ENCODE results near the gene CTTN.

Gene CTTN

DNA sequence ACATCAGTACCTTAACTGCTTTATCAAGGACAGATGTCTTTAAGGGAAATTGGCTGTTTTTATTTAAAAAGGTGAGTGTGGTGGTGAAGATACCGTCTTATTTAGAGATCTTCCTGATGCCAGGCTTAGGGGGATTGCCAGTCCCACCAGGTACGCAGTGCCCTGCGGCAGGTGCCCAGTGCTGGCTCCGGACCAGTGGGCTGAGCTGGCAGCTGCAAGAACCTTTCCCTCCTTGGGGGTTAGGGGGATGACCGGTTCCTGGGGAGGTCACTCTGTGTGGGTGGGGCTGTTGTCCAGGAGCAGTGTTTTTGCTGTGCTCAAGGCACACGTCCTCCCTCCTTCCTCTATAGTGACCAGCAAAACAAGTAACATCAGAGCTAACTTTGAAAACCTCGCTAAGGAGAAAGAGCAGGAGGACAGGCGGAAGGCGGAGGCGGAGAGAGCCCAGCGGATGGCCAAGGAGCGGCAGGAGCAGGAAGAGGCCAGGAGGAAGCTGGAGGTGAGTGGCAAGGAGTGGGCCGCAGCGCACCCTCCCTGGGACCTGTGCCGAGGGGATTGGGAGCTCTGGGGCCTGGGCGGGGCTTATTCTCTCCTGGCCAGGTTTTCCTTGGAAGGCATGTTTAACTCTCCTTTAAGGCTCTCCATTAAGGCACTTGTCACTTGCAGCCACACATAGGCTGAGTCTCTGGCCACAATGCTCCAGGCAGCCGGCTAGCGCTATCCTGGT is 30.5 kb downstream of the CTTN start:
- no peak overlapping the region for H2AFZ ChIP-seq (ENCODE audit: low read length)
- H3K9me3 ChIP-seq (ENCODE audit: insufficient read depth, low read depth, low read length): no peaks in the 10 kb centered on the region
- no peaks in the 10 kb centered on the region for H3F3A ChIP-seq (ENCODE audit: low read depth)
- H3K36me3 ChIP-seq (ENCODE audit: insufficient read depth, low read length): no peaks in the 10 kb centered on the region
- no peaks in the 10 kb centered on the region for H3K79me2 ChIP-seq (ENCODE audit: insufficient read depth, low read length)
- no peak overlapping the region for H3K4me2 ChIP-seq (ENCODE audit: low read depth, low read length, poor library complexity, severe bottlenecking)
- no peaks in the 10 kb centered on the region for H3K9me2 ChIP-seq (replicated peaks; ENCODE audit: low read depth, low read length)
- peaks cover 10% of the 10 kb centered on the region for H3K4me1 ChIP-seq (ENCODE audit: insufficient read depth, low read length, poor library complexity, severe bottlenecking)
- H3K4me3 ChIP-seq (ENCODE audit: low read length, poor library complexity, severe bottlenecking): no peak overlapping the region
- no peaks in the 10 kb centered on the region for H3K27me3 ChIP-seq (ENCODE audit: insufficient read depth, low read length, poor library complexity, severe bottlenecking)
- TF ChIP-seq EZH2phosphoT487 (IDR thresholded peaks at IDR 0.05; ENCODE audit: borderline replicate concordance): no peak
- TF ChIP-seq, protein P1, sequence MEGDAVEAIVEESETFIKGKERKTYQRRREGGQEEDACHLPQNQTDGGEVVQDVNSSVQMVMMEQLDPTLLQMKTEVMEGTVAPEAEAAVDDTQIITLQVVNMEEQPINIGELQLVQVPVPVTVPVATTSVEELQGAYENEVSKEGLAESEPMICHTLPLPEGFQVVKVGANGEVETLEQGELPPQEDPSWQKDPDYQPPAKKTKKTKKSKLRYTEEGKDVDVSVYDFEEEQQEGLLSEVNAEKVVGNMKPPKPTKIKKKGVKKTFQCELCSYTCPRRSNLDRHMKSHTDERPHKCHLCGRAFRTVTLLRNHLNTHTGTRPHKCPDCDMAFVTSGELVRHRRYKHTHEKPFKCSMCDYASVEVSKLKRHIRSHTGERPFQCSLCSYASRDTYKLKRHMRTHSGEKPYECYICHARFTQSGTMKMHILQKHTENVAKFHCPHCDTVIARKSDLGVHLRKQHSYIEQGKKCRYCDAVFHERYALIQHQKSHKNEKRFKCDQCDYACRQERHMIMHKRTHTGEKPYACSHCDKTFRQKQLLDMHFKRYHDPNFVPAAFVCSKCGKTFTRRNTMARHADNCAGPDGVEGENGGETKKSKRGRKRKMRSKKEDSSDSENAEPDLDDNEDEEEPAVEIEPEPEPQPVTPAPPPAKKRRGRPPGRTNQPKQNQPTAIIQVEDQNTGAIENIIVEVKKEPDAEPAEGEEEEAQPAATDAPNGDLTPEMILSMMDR (conservative IDR thresholded peaks at IDR 0.05; ENCODE audit: low read length): no peak
- no peaks in the 10 kb centered on the region for H4K20me1 ChIP-seq (ENCODE audit: insufficient read depth, low read length, poor library complexity, severe bottlenecking)
- H3K9ac ChIP-seq (ENCODE audit: low read depth, low read length, poor library complexity, severe bottlenecking): no peak overlapping the region

DNA sequence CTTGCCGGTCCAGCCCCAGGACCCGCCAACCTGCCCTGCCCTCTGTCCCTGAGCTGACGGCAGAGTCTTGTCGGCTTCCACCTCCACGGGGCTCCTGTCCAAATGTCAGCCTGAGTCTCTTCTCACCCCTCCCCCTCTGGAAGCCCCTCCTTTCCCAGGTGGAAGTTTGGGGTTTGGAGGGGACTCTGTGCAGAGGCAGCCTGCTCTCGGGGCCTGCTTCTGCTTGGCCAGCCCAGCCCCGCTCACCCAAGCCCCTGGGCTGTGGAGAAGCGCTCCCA is 31.0 kb downstream of the CTTN start:
- H3K36me3 ChIP-seq (ENCODE audit: insufficient read depth, low read length): no peaks in the 10 kb centered on the region
- H3F3A ChIP-seq (ENCODE audit: low read depth): no peaks in the 10 kb centered on the region
- H3K9me3 ChIP-seq (ENCODE audit: insufficient read depth, low read depth, low read length): no peaks in the 10 kb centered on the region
- TF ChIP-seq EZH2phosphoT487 (IDR thresholded peaks at IDR 0.05; ENCODE audit: borderline replicate concordance): no peak
- TF ChIP-seq, protein P1 (conservative IDR thresholded peaks at IDR 0.05; ENCODE audit: low read length): no peak
- no peak overlapping the region for H3K9ac ChIP-seq (ENCODE audit: low read depth, low read length, poor library complexity, severe bottlenecking)
- no peak overlapping the region for H2AFZ ChIP-seq (ENCODE audit: low read length)
- H3K4me2 ChIP-seq (ENCODE audit: low read depth, low read length, poor library complexity, severe bottlenecking): no peak overlapping the region
- no peak overlapping the region for H3K4me3 ChIP-seq (ENCODE audit: low read length, poor library complexity, severe bottlenecking)
- no peaks in the 10 kb centered on the region for H4K20me1 ChIP-seq (ENCODE audit: insufficient read depth, low read length, poor library complexity, severe bottlenecking)
- H3K4me1 ChIP-seq (ENCODE audit: insufficient read depth, low read length, poor library complexity, severe bottlenecking): peaks cover 7% of the 10 kb centered on the region
- no peaks in the 10 kb centered on the region for H3K9me2 ChIP-seq (replicated peaks; ENCODE audit: low read depth, low read length)
- no peaks in the 10 kb centered on the region for H3K27me3 ChIP-seq (ENCODE audit: insufficient read depth, low read length, poor library complexity, severe bottlenecking)
- no peaks in the 10 kb centered on the region for H3K79me2 ChIP-seq (ENCODE audit: insufficient read depth, low read length)

DNA sequence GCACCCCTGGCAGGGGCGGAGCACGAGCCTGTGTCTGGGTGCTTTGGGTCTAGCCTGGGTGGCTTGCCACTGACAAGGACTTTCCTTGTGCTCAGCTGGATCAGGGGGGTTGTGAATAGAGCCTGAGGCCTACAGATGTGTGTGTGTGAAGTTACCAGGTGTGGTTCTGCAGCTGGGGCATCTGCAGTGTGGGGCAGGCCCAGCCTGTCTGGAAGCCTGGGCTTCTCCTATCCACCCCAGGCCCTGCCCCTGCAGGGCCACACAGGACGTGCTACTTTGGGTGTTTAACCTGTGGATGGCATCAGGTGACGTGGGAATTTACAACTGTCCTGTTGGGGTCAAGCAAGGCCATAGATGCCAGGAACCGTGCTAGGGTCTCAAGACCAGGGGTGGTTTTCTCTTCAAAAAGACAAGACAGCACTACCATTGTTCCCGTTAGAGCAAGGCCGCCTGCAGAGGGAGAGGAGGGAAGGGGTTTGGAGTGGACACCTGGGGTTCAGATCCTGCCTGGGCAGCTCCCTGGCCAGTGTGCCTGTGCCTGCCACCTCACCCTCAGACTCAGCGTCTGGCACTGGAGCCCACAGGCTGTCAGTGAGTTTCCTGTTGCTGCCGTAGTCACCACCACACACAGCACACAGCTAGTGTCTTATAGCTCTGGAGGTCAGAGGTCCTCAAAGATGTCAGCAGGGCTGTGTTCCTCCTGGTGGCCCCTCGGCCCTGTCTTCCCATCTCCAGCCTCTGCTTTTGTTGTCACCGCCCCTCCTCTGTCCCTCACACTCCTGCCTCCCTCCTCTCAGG is 31.6 kb downstream of the CTTN start:
- H3K9me3 ChIP-seq (ENCODE audit: insufficient read depth, low read depth, low read length): no peaks in the 10 kb centered on the region
- no peak overlapping the region for H2AFZ ChIP-seq (ENCODE audit: low read length)
- H3K27me3 ChIP-seq (ENCODE audit: insufficient read depth, low read length, poor library complexity, severe bottlenecking): no peaks in the 10 kb centered on the region
- TF ChIP-seq EZH2phosphoT487 (IDR thresholded peaks at IDR 0.05; ENCODE audit: borderline replicate concordance): no peak
- TF ChIP-seq, protein P1 (conservative IDR thresholded peaks at IDR 0.05; ENCODE audit: low read length): no peak
- no peaks in the 10 kb centered on the region for H3K79me2 ChIP-seq (ENCODE audit: insufficient read depth, low read length)
- H3K4me1 ChIP-seq (ENCODE audit: insufficient read depth, low read length, poor library complexity, severe bottlenecking): peaks cover under 1% of the 10 kb centered on the region
- no peak overlapping the region for H3K4me2 ChIP-seq (ENCODE audit: low read depth, low read length, poor library complexity, severe bottlenecking)
- H3K36me3 ChIP-seq (ENCODE audit: insufficient read depth, low read length): no peaks in the 10 kb centered on the region
- no peak overlapping the region for H3K4me3 ChIP-seq (ENCODE audit: low read length, poor library complexity, severe bottlenecking)
- H3K9me2 ChIP-seq (replicated peaks; ENCODE audit: low read depth, low read length): no peaks in the 10 kb centered on the region
- H4K20me1 ChIP-seq (ENCODE audit: insufficient read depth, low read length, poor library complexity, severe bottlenecking): no peaks in the 10 kb centered on the region
- H3K9ac ChIP-seq (ENCODE audit: low read depth, low read length, poor library complexity, severe bottlenecking): no peak overlapping the region
- no peaks in the 10 kb centered on the region for H3F3A ChIP-seq (ENCODE audit: low read depth)
